ENCODE measurements around the gene SCN5A. TPM values are rescaled to one million over a fixed set of nuclear protein-coding genes. Genes with fewer than 3 reads are reported as not detected.
A peak's percentile ranks its signal among the peaks of the same experiment; 100 is the strongest.

Gene SCN5A
- polyA plus RNA-seq, 1 of the 3 experiments (the other 2 are of a cell fraction) = 0.18 TPM

DNA sequence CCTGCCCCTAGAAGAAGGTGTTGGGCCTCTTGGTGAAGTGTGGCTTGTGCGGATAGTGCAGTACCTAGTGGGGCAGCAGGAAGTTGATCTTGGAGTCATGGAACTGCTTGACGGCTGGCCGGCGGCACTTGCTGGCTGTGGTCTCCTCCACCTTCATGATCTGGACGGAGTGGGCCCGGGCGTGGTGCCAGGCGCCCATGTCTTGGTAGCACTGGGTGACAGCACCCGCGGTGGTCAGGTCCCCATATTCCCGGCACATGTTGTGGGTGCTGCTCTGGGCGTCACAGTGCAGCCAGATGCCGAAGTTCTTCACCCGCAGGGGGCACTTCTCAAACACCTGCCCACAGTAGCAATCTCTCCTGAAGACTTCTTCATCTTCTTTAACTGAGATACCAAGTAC, 122.7 kb downstream of the SCN5A start (continued):
- TF ChIP-seq, protein P1, sequence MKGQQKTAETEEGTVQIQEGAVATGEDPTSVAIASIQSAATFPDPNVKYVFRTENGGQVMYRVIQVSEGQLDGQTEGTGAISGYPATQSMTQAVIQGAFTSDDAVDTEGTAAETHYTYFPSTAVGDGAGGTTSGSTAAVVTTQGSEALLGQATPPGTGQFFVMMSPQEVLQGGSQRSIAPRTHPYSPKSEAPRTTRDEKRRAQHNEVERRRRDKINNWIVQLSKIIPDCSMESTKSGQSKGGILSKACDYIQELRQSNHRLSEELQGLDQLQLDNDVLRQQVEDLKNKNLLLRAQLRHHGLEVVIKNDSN (IDR thresholded peaks at IDR 0.05; ENCODE audit: borderline replicate concordance, low read depth) = no peak
- no peak for TF ChIP-seq YY1 (IDR thresholded peaks at IDR 0.05; ENCODE audit: low read depth)
- TF ChIP-seq RFX5 (IDR thresholded peaks at IDR 0.05; ENCODE audit: low read length) = no peak

DNA sequence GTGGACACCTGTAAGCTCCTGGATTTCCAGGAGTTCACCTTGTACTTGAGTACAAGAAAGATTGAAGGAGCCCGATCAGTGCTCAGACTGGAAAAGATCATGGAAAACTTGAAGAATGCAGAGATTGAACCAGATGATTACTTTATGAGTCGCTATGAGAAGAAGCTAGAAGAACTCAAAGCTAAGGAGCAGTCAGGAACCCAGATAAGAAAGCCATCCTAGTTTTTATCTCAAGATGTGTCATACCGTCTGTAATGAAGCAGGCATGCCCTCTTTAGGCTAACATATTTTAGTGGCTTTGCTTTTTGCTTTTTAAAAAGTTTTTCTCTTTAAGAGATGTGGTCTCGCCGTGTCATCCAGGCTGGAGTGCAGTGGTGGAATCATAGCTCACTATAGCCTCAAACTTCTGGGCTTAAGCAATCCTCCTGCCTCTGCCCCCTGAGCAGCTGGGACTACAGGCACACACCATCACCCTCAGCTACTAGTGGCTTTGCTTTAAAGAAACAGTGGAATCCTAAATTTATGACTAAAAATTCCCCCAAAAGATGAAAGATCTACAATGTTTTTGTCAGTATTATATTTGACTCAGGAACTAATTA, 125.2 kb downstream of the SCN5A start:
- Histone ChIP-seq H3K9me2 (no peaks in the 10 kb centered on the region), H4K20me1 (ENCODE audit: insufficient read depth) (no peaks in the 10 kb centered on the region), H3F3A (replicated peaks; ENCODE audit: insufficient read depth) (peaks cover 5% of the 10 kb centered on the region), H3K36me3 (replicated peaks in 1 of 2; ENCODE audit: control insufficient read depth in 1 of 2, insufficient read depth in 2 of 2, low read length in 1 of 2) (peaks cover 26 to 30% of the 10 kb centered on the region in 2 experiments), H3K79me2 (ENCODE audit: insufficient read depth) (no peaks in the 10 kb centered on the region), H2AFZ (ENCODE audit: low read depth) (no peak overlapping the region), H3K27me3 (ENCODE audit: insufficient read depth) (no peaks in the 10 kb centered on the region), H3K4me1 (ENCODE audit: control insufficient read depth in 1 of 2, insufficient read depth in 2 of 2, low read depth in 1 of 2, low read length in 1 of 2) (peaks cover 0 to 4% of the 10 kb centered on the region in 2 experiments; a peak in 2 of 4 replicates), H3K9ac (no peak overlapping the region), H3K9me3 (no peaks in the 10 kb centered on the region), H3K27ac (ENCODE audit: low read depth in 2 of 2, low read length in 1 of 2) (peak overlapping the region in 1 of 2 experiments; percentile 28; a peak in 2 of 4 replicates), H3K4me2 (no peak overlapping the region), H3K4me3 (ENCODE audit: low read depth in 2 of 2, low read length in 1 of 2) (no peak overlapping the region)
- ChIA-PET POLR2A (no interaction called here), CTCF (interaction anchor here (0.8 to 13.0 kb wide), 12 partner anchors 9 to 478 kb away, joined by 3 to 556 read pairs (median 4); partner anchors contain the start of gene EXOG)
- no peak for TF ChIP-seq GABPA (IDR thresholded peaks at IDR 0.05; ENCODE audit: low read depth)
- TF ChIP-seq JUND (IDR thresholded peaks at IDR 0.05) = no peak
- no peak for TF ChIP-seq CHD2 (IDR thresholded peaks at IDR 0.05; ENCODE audit: low read length, partially characterized antibody)
- TF ChIP-seq RCOR1 (IDR thresholded peaks at IDR 0.05; ENCODE audit: low read length) = no peak
- no peak for TF ChIP-seq NFIC (IDR thresholded peaks at IDR 0.05; ENCODE audit: borderline replicate concordance)
- TF ChIP-seq EP300 (IDR thresholded peaks at IDR 0.05; ENCODE audit: borderline replicate concordance in 1 of 2, low read depth in 1 of 2, low read length in 1 of 2) = no peak
- no peak for TF ChIP-seq FOSL2 (IDR thresholded peaks at IDR 0.05; ENCODE audit: borderline replicate concordance, low read depth)
- no peak for TF ChIP-seq TEAD4 (IDR thresholded peaks at IDR 0.05; ENCODE audit: borderline replicate concordance, insufficient read depth)
- no peak for TF ChIP-seq SIN3A (IDR thresholded peaks at IDR 0.05; ENCODE audit: borderline replicate concordance, low read depth, low read length)
- TF ChIP-seq USF2 (IDR thresholded peaks at IDR 0.05; ENCODE audit: borderline replicate concordance, low read depth, low read length) = no peak
- WGBS (ENCODE audit: low lambda C conversion rate) = 92% methylated on average over 5 of the region's 5 CpGs
- DNase-seq = no peak

GRCh38 chr3:38522002-38522401, 127.5 kb downstream of the SCN5A start:
- no peak for TF ChIP-seq NFIC (IDR thresholded peaks at IDR 0.05; ENCODE audit: borderline replicate concordance)
- TF ChIP-seq POLR2AphosphoS5 (IDR thresholded peaks at IDR 0.05; ENCODE audit: low read depth, low read length) = no peak
- no peak for TF ChIP-seq FOXM1 (IDR thresholded peaks at IDR 0.05; ENCODE audit: low read depth)
- TF ChIP-seq GATA2 (CRISPR knock-in tag; IDR thresholded peaks at IDR 0.05) = no peak
- no peak for TF ChIP-seq YY1 (IDR thresholded peaks at IDR 0.05; ENCODE audit: low read depth)
- TF ChIP-seq JUND (IDR thresholded peaks at IDR 0.05) = no peak
- TF ChIP-seq RFX5 (IDR thresholded peaks at IDR 0.05; ENCODE audit: low read length) = no peak
- TF ChIP-seq GABPA (IDR thresholded peaks at IDR 0.05; ENCODE audit: low read depth) = no peak
- TF ChIP-seq CTCF (IDR thresholded peaks at IDR 0.05) = no peak
- TF ChIP-seq NRF1 (IDR thresholded peaks at IDR 0.05; ENCODE audit: low read depth, low read length) = no peak
- TF ChIP-seq TEAD4 (IDR thresholded peaks at IDR 0.05; ENCODE audit: borderline replicate concordance, insufficient read depth) = no peak
- no peak for TF ChIP-seq RXRA (IDR thresholded peaks at IDR 0.05; ENCODE audit: borderline replicate concordance, low read depth)
- peaks cover 28 to 37% of the 10 kb centered on the region in 2 experiments for H3K36me3 ChIP-seq (replicated peaks in 1 of 2; ENCODE audit: control insufficient read depth in 1 of 2, insufficient read depth in 2 of 2, low read length in 1 of 2)
- ChIA-PET POLR2A (interaction anchor here (0.5 to 1.1 kb wide), 4 partner anchors 61 to 140 kb away, joined by 3 to 5 read pairs (median 4); no protein-coding TSS in a partner anchor), CTCF (interaction anchor here (0.6 to 13.0 kb wide), 76 partner anchors 7 to 571 kb away, joined by 3 to 556 read pairs (median 6); partner anchors contain the start of genes EXOG, SCN10A and SCN5A)
- H4K20me1 ChIP-seq (ENCODE audit: insufficient read depth) = peaks cover 3% of the 10 kb centered on the region; the same call in 1 of the 2 replicates
- no peaks in the 10 kb centered on the region; the same call in 1 of the 2 replicates for H3K79me2 ChIP-seq (ENCODE audit: insufficient read depth)
- H3K9ac ChIP-seq = no peak overlapping the region
- H3K4me1 ChIP-seq (ENCODE audit: control insufficient read depth in 1 of 2, insufficient read depth in 2 of 2, low read depth in 1 of 2, low read length in 1 of 2) = peaks cover 0 to 4% of the 10 kb centered on the region in 2 experiments; a peak in 3 of 4 replicates
- no peak overlapping the region for H2AFZ ChIP-seq (ENCODE audit: low read depth)
- no peak overlapping the region for H3K4me3 ChIP-seq (ENCODE audit: low read depth in 2 of 2, low read length in 1 of 2)
- H3K27ac ChIP-seq (ENCODE audit: low read depth in 2 of 2, low read length in 1 of 2) = no peak overlapping the region
- 89% methylated on average over 6 of the region's 6 CpGs for WGBS (ENCODE audit: low lambda C conversion rate)
- H3K4me2 ChIP-seq = no peak overlapping the region
- H3K9me2 ChIP-seq = no peaks in the 10 kb centered on the region
- H3K9me3 ChIP-seq = no peaks in the 10 kb centered on the region
- no peaks in the 10 kb centered on the region for H3K27me3 ChIP-seq (ENCODE audit: insufficient read depth)
- DNase-seq = no peak
- peaks cover 13% of the 10 kb centered on the region for H3F3A ChIP-seq (replicated peaks; ENCODE audit: insufficient read depth)

Data from SK-N-SH (cell line).